Heart right ventricle (tissue), 16 donors: ENCODE measurements around the gene LST1. TPM values are rescaled to one million over a fixed set of nuclear protein-coding genes. Genes with fewer than 3 reads are reported as not detected.
A peak's percentile ranks its signal among the peaks of the same experiment; 100 is the strongest.

Experiments used
- ATAC-seq, 8 donors: fragments of 200-7000 bp; cut with Tn5 transposase; one replicate each; pipeline ENCODE4 v1.9.1; 2020; ENCODE audit warnings: mild to moderate bottlenecking in 8 of 8, moderate library complexity in 8 of 8, moderate number of reproducible peaks in 1 of 8
- DNase-seq, 2 donors: peaks; one replicate each; pipeline ENCODE4 v3.0.0-alpha.2; 2020
- H3K27ac ChIP-seq, 10 donors: fragments of 200-600 bp; sonication (generic) in 2 of 10; one replicate each; pipeline versions ENCODE4 v1.5.0 to v1.8.0; 2020 to 2022; ENCODE audit warnings: mild to moderate bottlenecking in 3 of 10
- H3K27me3 ChIP-seq, 7 donors: fragments of 200-600 bp; one replicate each; pipeline ENCODE4 v1.8.0; 2021 to 2022; ENCODE audit warnings: mild to moderate bottlenecking in 2 of 7
- H3K36me3 ChIP-seq, 9 donors: fragments of 200-600 bp; sonication (generic) in 1 of 9; one replicate each; pipeline versions ENCODE4 v1.5.0 to v1.8.0; 2020 to 2022; ENCODE audit warnings: mild to moderate bottlenecking in 2 of 9
- H3K4me1 ChIP-seq, 9 donors: fragments of 200-600 bp; sonication (generic) in 1 of 9; one replicate each; pipeline versions ENCODE4 v1.5.0 to v1.8.0; 2020 to 2022; ENCODE audit warnings: mild to moderate bottlenecking in 4 of 9
- H3K4me3 ChIP-seq, 10 donors: fragments of 200-600 bp; sonication (generic) in 2 of 10; one replicate each; pipeline versions ENCODE4 v1.5.0 to v1.8.0; 2020 to 2022; ENCODE audit warnings: mild to moderate bottlenecking in 7 of 10, moderate library complexity in 2 of 10
- H3K9me3 ChIP-seq, 11 donors: fragments of 200-600 bp in 10 of 11; sonication (generic) in 2 of 11; one replicate each; pipeline versions ENCODE4 v1.5.0 to v1.8.0; 2013 to 2022; ENCODE audit warnings: mild to moderate bottlenecking in 2 of 11, control low read depth in 1 of 11, moderate library complexity in 1 of 11
- WGBS, 2 donors: extraction: QIAGEN DNeasy Blood & Tissue Kit; methylation state at CpG; one replicate each; pipeline ENCODE4 v1.1.7; 2013; ENCODE audit warnings: inconsistent platforms in 1 of 2; 5-methylcytosine and 5-hydroxymethylcytosine counted together
- intact Hi-C, 10 donors: fragments of 100-400 bp; cut with DNase I; formaldehyde crosslinking; loops; one replicate each; pipeline versions ENCODE4 v1.11.1 to v1.14.2; 2022
- polyA plus RNA-seq, 2 donors: library from polyadenylated mRNA; stranded (reverse); fragments of 200-250 nt; gene quantifications; one replicate each; pipeline ENCODE4 v1.2.3, GENCODE V29; 2013
- total RNA-seq, 10 donors: library from RNA; stranded (reverse); fragmentation: NEBNext Ultra II Directional in 3 of 10; extraction: Animal tissue kit (Norgen Biotek cat#: 25700) in 3 of 10; gene quantifications; one replicate each; pipeline versions ENCODE4 v1.2.1 to v1.2.4, GENCODE V29; 2021 to 2023
- TF ChIP-seq, protein P1 (sequence below), 9 donors: fragments of 200-600 bp; sonication (generic) in 2 of 9; IDR thresholded peaks; one replicate each; pipeline versions ENCODE4 v1.5.0 to v1.8.0; 2021 to 2022; ENCODE audit warnings: antibody characterized with exemption in 9 of 9, mild to moderate bottlenecking in 5 of 9, moderate library complexity in 1 of 9
- donor health status: Arrhythmogenic right ventricular cardiomyopathy.
- donor health status: ischemic (EF 13 %, LVEDD 7.1; RV severe dilation, severe dysfunction).
- donor health status: healthy with polysubstance abuse.
- donor health status: DM: no; HTN: yes; CAD: no.
- donor health status: DM: no; HTN: no; CAD: no.
- donor health status: ischemic (EF 25% LVEDD 6.9; RV normal size, moderate dysfunction).
- donor health status: ischemic (EF 25% LVEDD 5.7; RV mildly dilated, moderate dysfunction).
- donor health status: healthy.
- donor health status: DM: yes; HTN: yes; CAD: no.
- donor health status: Ischemic cardiomyopathy.
- donor health status: ischemic (EF 35%, LVEDD 5.7; RV mildly dilated, moderate dysfunction).
- donor health status: nonischemic (EF 11% LVEDD 7.7; RV severe dilation, severe dysfunction).
- donor health status: DM: yes; HTN: yes; CAD: no.
- donor health status: PGD.
- donor health status: ischemic (EF 29% LVEDD 5.4; RV normal size, mild dysfunction).
- donor health status: nonischemic (EF 23%, LVEDD 6.1; RV moderate dilation, normal function).

Gene LST1
- total and polyA plus RNA-seq, 12 donors, result 2.6 to 35.6 (median 5.1) TPM

DNA sequence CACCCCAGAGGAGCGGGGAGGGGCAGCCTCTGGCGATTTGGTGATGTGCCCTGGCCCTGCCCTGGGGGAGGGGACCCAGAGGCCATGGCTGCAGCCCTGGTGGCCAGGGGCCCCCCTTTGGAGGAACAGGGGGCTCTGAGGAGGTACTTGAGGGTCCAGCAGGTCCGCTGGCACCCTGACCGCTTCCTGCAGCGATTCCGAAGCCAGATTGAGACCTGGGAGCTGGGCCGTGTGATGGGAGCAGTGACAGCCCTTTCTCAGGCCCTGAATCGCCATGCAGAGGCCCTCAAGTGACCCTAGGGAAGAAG is 27.8 kb upstream of the LST1 start:
- Histone ChIP-seq H3K27me3 (no peaks in the 10 kb centered on the region), H3K36me3 (peaks cover 5 to 63% (median 15%) of the 10 kb centered on the region in 9 donors), H3K9me3 (no peaks in the 10 kb centered on the region), H3K4me3 (peak overlapping the region in 3 of 10 donors; percentile 11 to 33 (median 12)), H3K27ac (peak overlapping the region in 9 of 10 donors; percentile 73 to 91 (median 82)), H3K4me1 (peaks cover 20 to 77% (median 40%) of the 10 kb centered on the region in 9 donors)
- DNase-seq (no peak), ATAC-seq (no peak)
- TF ChIP-seq, protein P1, sequence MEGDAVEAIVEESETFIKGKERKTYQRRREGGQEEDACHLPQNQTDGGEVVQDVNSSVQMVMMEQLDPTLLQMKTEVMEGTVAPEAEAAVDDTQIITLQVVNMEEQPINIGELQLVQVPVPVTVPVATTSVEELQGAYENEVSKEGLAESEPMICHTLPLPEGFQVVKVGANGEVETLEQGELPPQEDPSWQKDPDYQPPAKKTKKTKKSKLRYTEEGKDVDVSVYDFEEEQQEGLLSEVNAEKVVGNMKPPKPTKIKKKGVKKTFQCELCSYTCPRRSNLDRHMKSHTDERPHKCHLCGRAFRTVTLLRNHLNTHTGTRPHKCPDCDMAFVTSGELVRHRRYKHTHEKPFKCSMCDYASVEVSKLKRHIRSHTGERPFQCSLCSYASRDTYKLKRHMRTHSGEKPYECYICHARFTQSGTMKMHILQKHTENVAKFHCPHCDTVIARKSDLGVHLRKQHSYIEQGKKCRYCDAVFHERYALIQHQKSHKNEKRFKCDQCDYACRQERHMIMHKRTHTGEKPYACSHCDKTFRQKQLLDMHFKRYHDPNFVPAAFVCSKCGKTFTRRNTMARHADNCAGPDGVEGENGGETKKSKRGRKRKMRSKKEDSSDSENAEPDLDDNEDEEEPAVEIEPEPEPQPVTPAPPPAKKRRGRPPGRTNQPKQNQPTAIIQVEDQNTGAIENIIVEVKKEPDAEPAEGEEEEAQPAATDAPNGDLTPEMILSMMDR (IDR thresholded peaks at IDR 0.05), result no peak
- intact Hi-C loops, result no loop called here
- WGBS, 2 donors, result 75 to 79% methylated on average over 8 of the region's 8 CpGs

DNA sequence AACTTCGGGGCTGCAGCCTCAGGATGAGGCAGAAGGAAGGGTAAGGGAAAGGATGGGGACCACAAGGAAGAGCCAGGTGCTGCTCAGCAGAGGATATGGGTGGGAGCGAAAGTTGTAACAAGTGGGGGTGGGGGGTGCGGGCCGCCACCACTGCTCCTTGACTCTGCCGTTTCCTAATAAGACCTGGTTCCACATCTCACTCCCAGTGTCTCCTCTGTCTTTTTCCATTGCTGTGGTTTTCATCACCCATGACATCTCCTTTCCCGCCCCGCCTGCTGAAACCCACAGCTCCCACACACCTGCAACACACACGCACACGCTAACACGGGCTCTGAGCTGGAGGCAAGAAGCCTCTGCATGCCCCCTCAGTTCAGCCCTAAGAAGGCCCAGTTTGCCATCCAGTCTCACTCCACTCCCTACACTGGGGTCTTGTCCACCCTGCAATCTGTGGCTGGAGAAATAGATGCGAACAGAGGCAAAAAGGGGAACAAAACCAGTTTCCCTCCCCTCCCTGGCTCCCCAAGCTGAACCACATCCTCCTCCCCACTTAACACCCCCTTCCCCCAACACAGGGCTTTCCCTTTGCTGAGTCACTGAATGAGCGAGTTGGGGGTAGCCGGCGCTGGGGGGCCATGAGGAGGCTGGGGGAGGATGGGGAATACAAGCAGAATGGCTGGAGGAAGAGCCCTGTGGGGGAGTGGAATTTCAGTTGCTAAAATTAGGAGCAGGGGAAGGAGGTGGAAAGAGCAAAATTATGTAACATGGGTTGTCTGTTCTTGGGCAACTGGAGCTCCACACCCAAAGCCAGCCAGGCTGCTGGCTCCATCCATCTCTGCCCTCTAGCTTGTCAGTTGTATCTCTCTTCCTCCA is 27.2 kb upstream of the LST1 start:
- Histone ChIP-seq H3K9me3 (no peaks in the 10 kb centered on the region), H3K27ac (peak overlapping the region; percentile 27 to 91 (median 80)), H3K4me3 (peak overlapping the region in 2 of 10 donors; percentile 12 to 33), H3K27me3 (no peaks in the 10 kb centered on the region), H3K36me3 (peaks cover 5 to 57% (median 15%) of the 10 kb centered on the region in 9 donors), H3K4me1 (peaks cover 20 to 81% (median 40%) of the 10 kb centered on the region in 9 donors)
- WGBS, 2 donors, result 64 to 68% methylated on average over 14 of the region's 14 CpGs
- DNase-seq (no peak), ATAC-seq (peak; percentile 23 to 59 (median 54))
- TF ChIP-seq, protein P1 (IDR thresholded peaks at IDR 0.05), result no peak
- intact Hi-C loops, result no loop called here

DNA sequence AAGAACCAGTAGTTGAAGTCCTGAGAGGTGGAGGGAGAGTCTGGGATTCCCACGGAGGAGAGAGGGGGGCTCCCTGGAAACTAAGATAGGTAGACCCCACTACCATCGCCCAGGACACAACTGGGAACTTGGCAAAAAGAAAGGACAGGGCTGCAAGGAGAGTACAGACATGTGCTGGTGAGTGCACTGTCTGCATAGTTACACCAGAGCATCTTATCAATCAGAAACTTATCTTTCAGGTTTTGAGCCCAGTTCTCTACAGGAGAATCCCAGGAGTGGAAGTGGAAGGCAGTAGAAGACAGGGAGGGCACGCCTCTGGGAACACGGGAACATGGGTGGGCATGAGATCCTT is 26.5 kb upstream of the LST1 start:
- Histone ChIP-seq H3K27me3 (no peaks in the 10 kb centered on the region), H3K27ac (peak overlapping the region; percentile 27 to 91 (median 80)), H3K36me3 (peaks cover 5 to 50% (median 15%) of the 10 kb centered on the region in 9 donors), H3K4me3 (peak overlapping the region in 1 of 10 donors; percentile 33), H3K9me3 (no peaks in the 10 kb centered on the region), H3K4me1 (peaks cover 20 to 83% (median 40%) of the 10 kb centered on the region in 9 donors)
- ATAC-seq, result peak in 2 of 8 donors; percentile 1 to 2
- 47 to 67% methylated on average over 4 of the region's 4 CpGs for whole genome bisulfite sequencing, 2 donors
- TF ChIP-seq, protein P1 (IDR thresholded peaks at IDR 0.05), result no peak
- DNase-seq, result no peak
- intact Hi-C loops, result no loop called here

DNA sequence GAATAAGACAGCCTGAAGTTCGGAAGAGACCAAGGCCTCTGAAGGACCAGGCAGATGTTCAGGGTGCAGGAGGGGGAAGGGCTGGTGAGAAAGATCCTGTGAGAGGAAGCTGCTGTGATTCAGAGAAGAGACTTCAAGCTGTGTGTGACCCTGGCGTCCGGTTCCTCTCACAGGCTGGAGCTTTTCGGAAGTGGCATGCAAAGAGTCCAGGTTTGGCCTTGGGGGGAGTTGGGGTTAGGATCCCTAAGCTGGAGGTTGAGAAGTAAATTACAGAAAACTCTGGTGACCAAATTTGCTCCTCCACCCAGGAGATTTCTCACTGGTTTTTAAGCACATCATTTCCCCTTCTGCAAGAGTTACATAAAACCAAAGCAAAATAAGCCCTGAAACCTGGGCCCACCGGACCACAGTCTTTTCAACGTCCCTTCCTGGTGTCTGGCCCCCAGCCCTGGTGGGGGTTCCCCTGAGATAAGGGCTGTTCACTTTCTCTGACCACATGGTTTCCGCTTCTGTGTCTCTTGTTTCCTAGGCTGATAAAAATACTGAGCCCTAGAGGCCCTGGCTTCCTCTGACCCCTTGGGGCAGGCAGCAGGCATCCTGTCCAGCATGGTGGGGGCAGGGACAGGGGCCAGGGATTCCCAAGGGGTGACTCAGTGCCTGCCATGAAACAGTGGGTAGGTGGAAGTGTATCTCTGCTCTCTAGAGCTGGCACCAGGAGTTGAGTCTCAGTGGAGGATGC is 25.9 kb upstream of the LST1 start:
- peak overlapping the region; percentile 27 to 91 (median 80) for H3K27ac ChIP-seq
- H3K36me3 ChIP-seq, result peaks cover 5 to 45% (median 15%) of the 10 kb centered on the region in 9 donors
- ATAC-seq, result peak; percentile 82 to 93 (median 87)
- no peaks in the 10 kb centered on the region for H3K9me3 ChIP-seq
- no peaks in the 10 kb centered on the region for H3K27me3 ChIP-seq
- H3K4me3 ChIP-seq, result peak overlapping the region in 2 of 10 donors; percentile 2 to 33
- WGBS, 2 donors, result 36 to 53% methylated on average over 7 of the region's 7 CpGs
- H3K4me1 ChIP-seq, result peaks cover 20 to 83% (median 40%) of the 10 kb centered on the region in 9 donors
- intact Hi-C loops, result no loop called here
- peak; percentile 67 to 85 for DNase-seq
- TF ChIP-seq, protein P1 (IDR thresholded peaks at IDR 0.05), result no peak
